ENCODE data around the gene ICAM1. TPM values are rescaled to one million over a fixed set of nuclear protein-coding genes. Genes with fewer than 3 reads are reported as not detected.

The ICAM1 gene
- total and polyA plus RNA-seq, 2 of the 8 experiments (the other 6 are each of a cell fraction or from before 2014, with no cell fraction given): 4.0 to 9.4 TPM

DNA sequence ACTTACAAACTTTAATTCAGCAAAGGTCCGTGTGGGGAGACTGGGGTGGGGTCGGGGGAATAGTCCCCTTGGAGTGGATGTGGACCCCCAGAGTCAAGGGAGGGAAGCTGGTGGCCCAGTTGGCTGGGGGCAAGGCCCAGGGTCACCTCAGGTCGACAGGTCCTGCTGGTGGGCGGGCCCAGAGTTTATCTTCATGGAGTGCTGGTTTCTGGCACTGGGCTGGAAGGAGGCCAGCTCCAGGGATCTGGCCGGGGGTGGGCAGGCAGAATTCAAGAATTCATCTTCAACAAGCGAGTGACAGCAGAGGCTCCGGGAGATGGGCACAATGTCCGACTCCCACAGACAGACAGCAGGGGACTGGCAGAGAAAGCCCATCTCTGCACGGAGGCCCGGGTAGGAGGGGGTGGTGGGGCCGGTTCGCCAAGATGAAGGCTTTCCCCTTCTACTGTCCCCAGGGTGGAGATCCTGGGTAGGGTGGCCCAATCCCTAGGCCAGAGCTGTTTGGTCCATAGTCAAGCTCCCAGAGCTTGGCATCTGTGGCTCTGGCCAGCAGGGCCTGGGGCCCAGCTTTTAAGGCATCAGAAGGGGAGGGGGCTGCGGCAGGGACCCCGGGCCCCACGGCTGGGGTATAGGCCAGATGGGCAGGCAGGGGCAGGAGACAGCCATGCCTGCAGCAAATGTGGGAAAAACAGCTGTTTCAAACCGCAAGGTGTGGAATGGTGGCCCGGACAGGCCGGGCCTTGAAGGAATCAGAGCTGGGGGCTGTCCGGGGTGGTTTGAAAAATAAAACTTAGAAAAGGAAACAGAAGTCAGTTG is 45.5 kb downstream of the ICAM1 start (continued):
- TF ChIP-seq POU5F1 (IDR thresholded peaks at IDR 0.05; ENCODE audit: low read depth, low read length) (no peak), TCF12 (IDR thresholded peaks at IDR 0.05; ENCODE audit: low read depth, low read length) (no peak), KDM4A (IDR thresholded peaks at IDR 0.05; ENCODE audit: low read depth, low read length, severe bottlenecking) (no peak), CREB1 (IDR thresholded peaks at IDR 0.05) (no peak), CTBP2 (IDR thresholded peaks at IDR 0.05; ENCODE audit: borderline replicate concordance, insufficient read depth, insufficient read length, low read length) (no peak), EZH2 (IDR thresholded peaks at IDR 0.05; ENCODE audit: low read depth, low read length, severe bottlenecking) (no peak), SP1 (IDR thresholded peaks at IDR 0.05; ENCODE audit: low read depth, low read length) (no peak), SRF (IDR thresholded peaks at IDR 0.05; ENCODE audit: low read depth, low read length) (no peak)

Data from H1 (cell line).